NCI-H82 treated with DMSO at 0.1 percent for 48 hours (cell line): Measurements from ENCODE around the gene SLC46A2.

ENCODE experiments used
- DNase-seq: peaks from one replicate; lab custom pipeline; 2025; ENCODE audit not compliant: unreplicated experiment; lab: John Stamatoyannopoulos, UW

Gene SLC46A2

DNA sequence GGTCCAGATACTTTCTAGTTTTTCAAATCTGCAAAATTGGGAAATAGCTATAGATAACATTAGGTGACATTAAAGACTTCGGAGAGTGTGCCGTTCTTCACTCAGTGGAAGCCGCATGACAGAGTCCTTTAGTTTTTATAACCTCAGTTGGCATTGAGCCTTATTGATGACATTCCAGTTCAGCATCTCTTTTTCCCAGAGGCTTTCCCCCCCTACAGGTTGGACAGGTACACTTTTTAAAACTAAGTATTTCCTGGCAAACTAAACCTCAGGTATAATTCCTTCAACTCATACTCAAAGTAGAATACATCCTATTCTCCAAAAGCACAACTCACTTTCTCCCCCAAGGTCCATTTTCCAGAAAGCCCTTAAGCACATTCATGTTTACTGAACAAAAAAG is 58.7 kb downstream of the SLC46A2 start:
- DNase-seq: no peak

- no peak for DNase-seq
Measured at GRCh38 chr9:112831281-112831851, 59.3 kb downstream of the SLC46A2 start.
